Stimulated activated CD8-positive, alpha-beta memory T cell treated with anti-CD3 and anti-CD28 coated beads, Interleukin-15, amount 100 ng/mL, for 1 hour (primary cell): ENCODE data around the gene RGS21.

Source experiments
- DNase-seq: peaks from one replicate; pipeline ENCODE4 v3.0.0-alpha.2; 2020; ENCODE audit warnings: low read depth

RGS21 gene

GRCh38 chr1:192378878-192379277 lies 62.1 kb downstream of the RGS21 start:
- DNase-seq: no peak

GRCh38 chr1:192379554-192379953 lies 62.8 kb downstream of the RGS21 start:
- no peak for DNase-seq

GRCh38 chr1:192382758-192383157 lies 66.0 kb downstream of the RGS21 start:
- DNase-seq: no peak

GRCh38 chr1:192386051-192386650 lies 69.4 kb downstream of the RGS21 start:
- no peak for DNase-seq

- no peak for DNase-seq
Measured at GRCh38 chr1:192395211-192395610, 78.4 kb downstream of the RGS21 start.

GRCh38 chr1:192395895-192396294 lies 79.1 kb downstream of the RGS21 start:
- no peak for DNase-seq

- no peak for DNase-seq
Measured at GRCh38 chr1:192399161-192399560, 82.4 kb downstream of the RGS21 start.

GRCh38 chr1:192401825-192402224 lies 85.0 kb downstream of the RGS21 start:
- no peak for DNase-seq

GRCh38 chr1:192402571-192402970 lies 85.8 kb downstream of the RGS21 start:
- no peak for DNase-seq

GRCh38 chr1:192407206-192407605 lies 90.4 kb downstream of the RGS21 start:
- no peak for DNase-seq
